GM12878 (cell line): ENCODE measurements around the gene FLII. TPM values are rescaled to one million over a fixed set of nuclear protein-coding genes. Genes with fewer than 3 reads are reported as not detected.

Experiments used
- ATAC-seq: fragments of 200-7000 bp; cut with Tn5 transposase; 3 replicates; pipeline ENCODE4 v1.9.1; 2020; ENCODE audit warnings: mild to moderate bottlenecking, moderate library complexity
- BruUV-seq: library from RNA; stranded (reverse); fragments of 400-500 nt; replicated peaks from 2 replicates; lab custom pipeline; 2021; lab: Mats Ljungman, UMichigan
- CTCF ChIA-PET: fragments of 300-600 bp; sonication (Branson Sonifier 250); formaldehyde crosslinking; extraction: SDS; loops from one replicate; lab custom pipeline; 2021; ENCODE audit warnings: inconsistent platforms; lab: Yijun Ruan, JAX
- POLR2A ChIA-PET: fragments of 350-600 bp; formaldehyde crosslinking; extraction: SDS; loops from one replicate; lab custom pipeline; 2021; ENCODE audit warnings: inconsistent platforms; lab: Charles Lee
- RAD21 ChIA-PET: fragments of 300-600 bp; sonication (Branson Sonifier 250); formaldehyde crosslinking; loops from one replicate; lab custom pipeline; 2023; ENCODE audit warnings: antibody characterized with exemption; ENCODE audit not compliant: unreplicated experiment; lab: Charles Lee
- SMC1A ChIA-PET: fragments of 300-600 bp; sonication (Branson Sonifier 250); formaldehyde crosslinking; loops from one replicate; lab custom pipeline; 2023; ENCODE audit not compliant: unreplicated experiment, uncharacterized antibody; lab: Charles Lee
- DNase-seq: peaks from one replicate; pipeline ENCODE4 v3.0.0-alpha.2; 2011; ENCODE audit warnings: low read depth, low spot score
- FAIRE-seq: peaks from 3 replicates; lab custom pipeline; 2011; peaks lifted over from hg19 to GRCh38; lab: Jason Lieb, UNC
- H2AFZ ChIP-seq: 2 replicates; pipeline ENCODE4 v1.6.0; 2011; ENCODE audit warnings: low read depth, low read length, control low read depth; ENCODE audit not compliant: control insufficient read depth
- H3K27ac ChIP-seq: 2 replicates; pipeline ENCODE4 v1.5.1; 2011; ENCODE audit warnings: control low read depth; ENCODE audit not compliant: control insufficient read depth, insufficient read depth
- H3K27me3 ChIP-seq, 2 experiments: replicated peaks in 1 of 2; 2 replicates each; pipeline versions ENCODE4 v1.6.0 to v1.6.1; 2011; ENCODE audit warnings: low read length in 1 of 2; ENCODE audit not compliant: control insufficient read depth in 2 of 2, insufficient read depth in 2 of 2
- H3K36me3 ChIP-seq, 2 experiments: 2 replicates each; pipeline ENCODE4 v1.5.1; 2011; ENCODE audit warnings: low read length in 1 of 2; ENCODE audit not compliant: control insufficient read depth in 2 of 2, insufficient read depth in 2 of 2
- H3K4me1 ChIP-seq: 2 replicates; pipeline ENCODE4 v1.6.1; 2011; ENCODE audit warnings: mild to moderate bottlenecking, low read length, moderate library complexity, mixed read lengths; ENCODE audit not compliant: control insufficient read depth, insufficient read depth
- H3K4me2 ChIP-seq: 2 replicates; pipeline ENCODE4 v1.6.0; 2011; ENCODE audit warnings: control low read depth; ENCODE audit not compliant: control insufficient read depth, insufficient read depth
- H3K4me3 ChIP-seq: fragments of 200-600 bp; sonication (generic); 2 replicates; pipeline ENCODE4 v1.5.1; 2016
- H3K79me2 ChIP-seq: 2 replicates; pipeline ENCODE4 v1.6.0; 2011; ENCODE audit warnings: low read length; ENCODE audit not compliant: control insufficient read depth, insufficient read depth
- H3K9ac ChIP-seq: 2 replicates; pipeline ENCODE4 v1.8.0; 2011; ENCODE audit warnings: low read length, control low read depth, mixed read lengths; ENCODE audit not compliant: control insufficient read depth, insufficient read depth
- H3K9me3 ChIP-seq: replicated peaks from 3 replicates; pipeline ENCODE4 v1.5.1; 2011; ENCODE audit warnings: mild to moderate bottlenecking, low read length; ENCODE audit not compliant: control insufficient read depth, insufficient read depth
- H4K20me1 ChIP-seq: 2 replicates; pipeline ENCODE4 v1.6.0; 2011; ENCODE audit not compliant: control insufficient read depth, insufficient read depth
- BCL11A ChIP-seq: IDR thresholded peaks from 2 replicates; pipeline ENCODE4 v1.6.1; 2011; ENCODE audit warnings: low read depth, low read length
- CHD1 ChIP-seq: IDR thresholded peaks from 2 replicates; pipeline ENCODE4 v1.6.1; 2012; ENCODE audit warnings: low read depth, low read length, improper control_type of control experiment
- ESRRA ChIP-seq: IDR thresholded peaks from 2 replicates; pipeline ENCODE4 v1.6.1; 2012; ENCODE audit warnings: mild to moderate bottlenecking, low read length, improper control_type of control experiment
- JUNB ChIP-seq: IDR thresholded peaks from 2 replicates; pipeline ENCODE4 v1.6.1; 2016; ENCODE audit warnings: antibody characterized with exemption, mild to moderate bottlenecking
- MEF2B ChIP-seq: fragments of 450-650 bp; IDR thresholded peaks from 2 replicates; pipeline ENCODE4 v1.6.1; 2018; ENCODE audit warnings: mild to moderate bottlenecking, moderate library complexity; ENCODE audit not compliant: partially characterized antibody, poor library complexity, severe bottlenecking
- MTA2 ChIP-seq: fragments of 450-650 bp; IDR thresholded peaks from 2 replicates; pipeline ENCODE4 v1.6.1; 2016; ENCODE audit warnings: low read depth, mild to moderate bottlenecking, moderate library complexity
- MTA3 ChIP-seq: IDR thresholded peaks from 2 replicates; pipeline ENCODE4 v1.6.1; 2012; ENCODE audit warnings: low read length, inconsistent platforms, borderline replicate concordance
- POLR2A ChIP-seq: IDR thresholded peaks from 2 replicates; pipeline ENCODE4 v1.6.1; 2011; ENCODE audit warnings: low read depth, mild to moderate bottlenecking, low read length
- RB1 ChIP-seq: fragments of 450-650 bp; formaldehyde crosslinking; IDR thresholded peaks from 2 replicates; pipeline ENCODE4 v1.6.1; 2017; ENCODE audit warnings: mild to moderate bottlenecking, borderline replicate concordance
- SP1 ChIP-seq: IDR thresholded peaks from one replicate; pipeline ENCODE4 v1.6.1; 2011; ENCODE audit warnings: low read depth, low read length
- SREBF1 ChIP-seq: IDR thresholded peaks from 2 replicates; pipeline ENCODE4 v1.6.1; 2012; ENCODE audit warnings: mild to moderate bottlenecking, low read length
- SREBF2 ChIP-seq: IDR thresholded peaks from 2 replicates; pipeline ENCODE4 v1.6.1; 2012; ENCODE audit warnings: mild to moderate bottlenecking, low read length
- TBL1XR1 ChIP-seq: IDR thresholded peaks from 2 replicates; pipeline ENCODE4 v1.6.1; 2012; ENCODE audit warnings: low read depth, low read length, improper control_type of control experiment
- WGBS: methylation state at CpG from one replicate; pipeline ENCODE4 v1.1.6; 2016; ENCODE audit warnings: low lambda C conversion rate; ENCODE audit not compliant: insufficient replicate concordance, insufficient coverage; ENCODE audit errors: missing lambda C conversion rate; 5-methylcytosine and 5-hydroxymethylcytosine counted together
- in situ Hi-C: fragments of 300-500 bp; cut with MboI; formaldehyde crosslinking; loops from 9 replicates; pipeline ENCODE4 v1.14.3; 2018; ENCODE audit warnings: mixed read lengths
- intact Hi-C: fragments of 100-400 bp; cut with micrococcal nuclease; formaldehyde crosslinking; loops from one replicate; pipeline ENCODE4 v1.14.2; 2022; ENCODE audit not compliant: unreplicated experiment
- polyA plus RNA-seq, 11 experiments: library from polyadenylated mRNA; depleted of rRNA in 4 of 11; unstranded in 6 of 11; stranded (reverse) in 5 of 11; fragments of >200 nt; fragmentation: Nextera tagmentation in 4 of 11; fragmentation: Illumina TruSeq in 1 of 11; extraction: Ambion mirVana in 4 of 11; extraction: Trizol in 1 of 11; gene quantifications; 1 replicate in 1 of 11; 2 replicates in 10 of 11; pipeline versions ENCODE4 v1.2.1 to v1.2.3, GENCODE V29; 2011 to 2016; ENCODE audit warnings: inconsistent platforms in 2 of 11, missing spikeins in 2 of 11, low read depth in 1 of 11
- total RNA-seq, 4 experiments: library from RNA; depleted of rRNA in 3 of 4; stranded (reverse); fragments of >200 nt in 3 of 4; fragmentation: Illumina TruSeq in 1 of 4; extraction: Trizol in 1 of 4; gene quantifications; 2 replicates each; pipeline versions ENCODE4 v1.2.1 to v1.2.3, GENCODE V29; 2013 to 2021
- TF ChIP-seq, protein P1 (sequence below): fragments of 450-650 bp; conservative IDR thresholded peaks from 2 replicates; pipeline ENCODE4 v1.6.1; 2017; ENCODE audit warnings: mild to moderate bottlenecking, moderate library complexity
- TF ChIP-seq, protein P2 (sequence below): fragments of 450-650 bp; IDR thresholded peaks from 2 replicates; pipeline ENCODE4 v1.6.1; 2017; ENCODE audit warnings: borderline replicate concordance
- TF ChIP-seq, protein P3 (sequence below): fragments of 450-650 bp; IDR thresholded peaks from 2 replicates; pipeline ENCODE4 v1.6.1; 2016; ENCODE audit warnings: mild to moderate bottlenecking

Gene FLII
- total and polyA plus RNA-seq, 10 of the 15 experiments (the other 5 are each of a cell fraction or from before 2014, with no cell fraction given) = 22.2 to 200 (median 121) TPM

DNA sequence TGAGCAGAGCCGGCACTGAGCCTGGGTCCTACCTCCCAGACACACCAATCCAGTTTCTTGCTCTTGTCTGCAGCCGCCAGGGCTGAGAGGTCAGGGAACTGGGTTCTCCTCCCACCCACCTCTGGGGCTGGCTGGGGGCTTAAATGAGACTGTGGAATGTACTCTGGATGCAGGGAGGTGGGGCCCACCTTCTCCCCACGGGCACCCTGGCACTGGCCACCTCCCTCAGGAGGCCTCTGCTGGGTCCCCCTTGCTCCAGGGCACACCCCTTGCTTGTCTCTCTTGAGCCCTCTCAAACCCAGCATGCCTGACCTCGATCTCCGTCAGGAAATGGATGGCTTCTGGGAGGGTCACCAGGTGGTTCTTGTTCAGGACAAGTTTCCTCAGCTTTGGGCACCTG, 6.4 kb downstream of the FLII start:
- WGBS = 86% methylated on average over 5 of the region's 5 CpGs
- H4K20me1 ChIP-seq = no peaks in the 10 kb centered on the region
- no peak overlapping the region for H3K9ac ChIP-seq
- ChIA-PET CTCF (no interaction called here), POLR2A (no interaction called here), SMC1A (no interaction called here), RAD21 (no interaction called here)
- DNase-seq = no peak
- in situ Hi-C loops = no loop called here
- TF ChIP-seq ESRRA = no peak
- no peak for TF ChIP-seq MTA3
- TF ChIP-seq CHD1 = no peak
- no peak for TF ChIP-seq MTA2
- TF ChIP-seq TBL1XR1 = no peak
- no peak for TF ChIP-seq JUNB
- no peak for TF ChIP-seq RB1
- TF ChIP-seq, protein P1, sequence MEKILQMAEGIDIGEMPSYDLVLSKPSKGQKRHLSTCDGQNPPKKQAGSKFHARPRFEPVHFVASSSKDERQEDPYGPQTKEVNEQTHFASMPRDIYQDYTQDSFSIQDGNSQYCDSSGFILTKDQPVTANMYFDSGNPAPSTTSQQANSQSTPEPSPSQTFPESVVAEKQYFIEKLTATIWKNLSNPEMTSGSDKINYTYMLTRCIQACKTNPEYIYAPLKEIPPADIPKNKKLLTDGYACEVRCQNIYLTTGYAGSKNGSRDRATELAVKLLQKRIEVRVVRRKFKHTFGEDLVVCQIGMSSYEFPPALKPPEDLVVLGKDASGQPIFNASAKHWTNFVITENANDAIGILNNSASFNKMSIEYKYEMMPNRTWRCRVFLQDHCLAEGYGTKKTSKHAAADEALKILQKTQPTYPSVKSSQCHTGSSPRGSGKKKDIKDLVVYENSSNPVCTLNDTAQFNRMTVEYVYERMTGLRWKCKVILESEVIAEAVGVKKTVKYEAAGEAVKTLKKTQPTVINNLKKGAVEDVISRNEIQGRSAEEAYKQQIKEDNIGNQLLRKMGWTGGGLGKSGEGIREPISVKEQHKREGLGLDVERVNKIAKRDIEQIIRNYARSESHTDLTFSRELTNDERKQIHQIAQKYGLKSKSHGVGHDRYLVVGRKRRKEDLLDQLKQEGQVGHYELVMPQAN = no peak
- TF ChIP-seq SP1 = no peak
- TF ChIP-seq SREBF2 = no peak
- TF ChIP-seq POLR2A = no peak
- TF ChIP-seq, protein P2, sequence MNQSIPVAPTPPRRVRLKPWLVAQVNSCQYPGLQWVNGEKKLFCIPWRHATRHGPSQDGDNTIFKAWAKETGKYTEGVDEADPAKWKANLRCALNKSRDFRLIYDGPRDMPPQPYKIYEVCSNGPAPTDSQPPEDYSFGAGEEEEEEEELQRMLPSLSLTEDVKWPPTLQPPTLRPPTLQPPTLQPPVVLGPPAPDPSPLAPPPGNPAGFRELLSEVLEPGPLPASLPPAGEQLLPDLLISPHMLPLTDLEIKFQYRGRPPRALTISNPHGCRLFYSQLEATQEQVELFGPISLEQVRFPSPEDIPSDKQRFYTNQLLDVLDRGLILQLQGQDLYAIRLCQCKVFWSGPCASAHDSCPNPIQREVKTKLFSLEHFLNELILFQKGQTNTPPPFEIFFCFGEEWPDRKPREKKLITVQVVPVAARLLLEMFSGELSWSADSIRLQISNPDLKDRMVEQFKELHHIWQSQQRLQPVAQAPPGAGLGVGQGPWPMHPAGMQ = no peak
- TF ChIP-seq, protein P3, sequence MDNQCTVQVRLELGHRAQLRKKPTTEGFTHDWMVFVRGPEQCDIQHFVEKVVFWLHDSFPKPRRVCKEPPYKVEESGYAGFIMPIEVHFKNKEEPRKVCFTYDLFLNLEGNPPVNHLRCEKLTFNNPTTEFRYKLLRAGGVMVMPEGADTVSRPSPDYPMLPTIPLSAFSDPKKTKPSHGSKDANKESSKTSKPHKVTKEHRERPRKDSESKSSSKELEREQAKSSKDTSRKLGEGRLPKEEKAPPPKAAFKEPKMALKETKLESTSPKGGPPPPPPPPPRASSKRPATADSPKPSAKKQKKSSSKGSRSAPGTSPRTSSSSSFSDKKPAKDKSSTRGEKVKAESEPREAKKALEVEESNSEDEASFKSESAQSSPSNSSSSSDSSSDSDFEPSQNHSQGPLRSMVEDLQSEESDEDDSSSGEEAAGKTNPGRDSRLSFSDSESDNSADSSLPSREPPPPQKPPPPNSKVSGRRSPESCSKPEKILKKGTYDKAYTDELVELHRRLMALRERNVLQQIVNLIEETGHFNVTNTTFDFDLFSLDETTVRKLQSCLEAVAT = no peak
- TF ChIP-seq BCL11A = no peak
- no peak for TF ChIP-seq MEF2B
- no peak for TF ChIP-seq SREBF1
- H2AFZ ChIP-seq = no peak overlapping the region
- H3K4me1 ChIP-seq = no peaks in the 10 kb centered on the region; the same call in none of the 2 replicates
- H3K4me2 ChIP-seq = no peak overlapping the region
- no peak for ATAC-seq
- FAIRE-seq = no peak
- intact Hi-C loops = no loop called here
- no peak overlapping the region for H3K4me3 ChIP-seq
- peaks cover 11 to 29% of the 10 kb centered on the region in 2 experiments for H3K36me3 ChIP-seq
- H3K79me2 ChIP-seq = peaks cover 1% of the 10 kb centered on the region; the same call in 1 of the 2 replicates
- H3K27ac ChIP-seq = no peak overlapping the region
- no peaks in the 10 kb centered on the region for H3K27me3 ChIP-seq
- H3K9me3 ChIP-seq = no peaks in the 10 kb centered on the region
- no TSS peak for BruUV-seq
